Posterior vena cava (tissue), 2 donors: ENCODE data around the gene RAD51AP1. TPM values are rescaled to one million over a fixed set of nuclear protein-coding genes. Genes with fewer than 3 reads are reported as not detected.

ENCODE experiments used
- DNase-seq: peaks from one replicate; pipeline ENCODE4 v3.0.0-alpha.2; 2020; ENCODE audit warnings: low spot score
- intact Hi-C, 2 donors: fragments of 100-400 bp; cut with DNase I; formaldehyde crosslinking; loops; one replicate each; pipeline versions ENCODE4 v1.14.1 to v1.14.2; 2022 to 2023
- total RNA-seq, 2 donors: library from RNA; stranded (reverse); fragmentation: NEBNext Ultra II Directional; extraction: Animal tissue kit (Norgen Biotek cat#: 25700); gene quantifications; one replicate each; pipeline ENCODE4 v1.2.1, GENCODE V29; 2021
- donor health status: DM: yes; HTN: yes; CAD: no.
- donor health status: DM: yes; HTN: yes; CAD: no.

Gene RAD51AP1
- total RNA-seq, 2 donors from 2014 or later: 1.0 to 1.7 TPM

DNA sequence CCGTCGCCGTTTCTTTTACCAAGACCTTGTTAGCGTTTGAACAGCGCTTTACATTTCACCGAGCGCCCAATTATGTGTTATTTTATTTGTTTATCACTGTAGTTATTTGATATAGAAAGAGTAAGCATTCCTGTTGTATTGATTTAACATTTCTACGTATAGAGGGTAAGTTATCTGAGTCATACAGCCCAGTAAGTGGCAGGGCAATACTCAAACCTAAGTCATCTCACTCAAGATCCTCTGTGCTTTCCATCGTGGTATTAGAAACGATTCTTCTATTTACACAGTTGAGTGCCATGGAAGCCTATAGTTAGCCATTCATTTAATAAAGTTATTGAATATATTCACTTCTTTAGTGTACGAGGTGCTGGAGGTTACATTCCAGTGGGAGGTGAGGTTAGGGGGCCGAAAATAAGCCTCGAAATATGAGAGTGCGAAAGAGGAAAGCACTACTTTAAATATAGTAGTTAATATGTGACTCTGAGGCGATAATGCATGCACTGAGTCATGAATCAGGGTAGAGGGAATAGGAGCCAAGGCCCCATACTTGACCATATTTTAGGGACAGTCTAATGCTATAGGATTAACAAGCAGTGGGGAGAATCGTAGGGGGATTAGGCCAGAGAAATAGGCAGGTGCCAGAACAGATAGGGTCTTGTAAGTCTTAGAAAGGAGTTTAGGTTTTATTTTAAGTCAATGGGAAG is 629 bp downstream of the RAD51AP1 start:
- intact Hi-C loops: loop anchor here in 1 of 2 donors (10.0 kb wide), 1 partner anchor 185 kb away; no protein-coding TSS in a partner anchor

DNA sequence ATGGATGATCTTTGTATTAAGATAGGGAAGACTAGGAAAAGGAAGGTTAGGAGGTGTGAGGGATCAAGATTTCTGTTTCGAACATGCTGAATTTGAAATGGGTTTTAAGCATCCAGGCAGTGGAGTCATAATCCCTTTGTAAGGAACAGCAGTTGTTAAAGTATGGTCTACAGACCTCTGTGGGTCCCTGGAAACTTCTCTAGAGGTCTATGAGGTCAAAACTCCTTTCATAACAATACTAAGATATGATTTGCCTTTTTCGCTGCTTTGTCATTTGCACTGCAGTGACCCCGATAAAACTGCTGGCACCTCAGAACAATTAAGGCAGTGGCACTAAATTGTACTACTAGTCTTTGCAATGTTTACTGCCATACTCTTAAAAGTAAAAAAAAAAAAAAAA is 1.5 kb downstream of the RAD51AP1 start:
- intact Hi-C loops: no loop called here
- DNase-seq: no peak

More for the DNA sequence above, 629 bp downstream of the RAD51AP1 start:
- DNase-seq: no peak

DNA sequence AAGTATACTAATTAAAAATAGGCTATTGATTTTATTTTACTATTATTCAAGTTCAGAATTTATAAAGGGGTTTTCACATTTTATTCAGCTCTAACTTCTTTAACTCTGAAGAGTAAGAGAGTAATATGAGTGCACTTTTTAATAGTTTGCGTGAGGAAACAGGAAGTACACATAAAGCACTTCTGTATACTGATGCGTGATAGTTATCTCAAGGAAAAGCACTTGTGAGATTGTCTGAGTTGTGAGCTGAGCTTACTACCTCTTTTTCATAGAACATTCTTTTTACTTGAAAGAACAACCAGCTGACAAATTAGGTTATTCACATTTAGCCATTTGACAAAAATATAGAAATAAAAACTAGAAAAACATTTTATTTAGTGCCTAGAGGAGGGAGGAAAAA is 1.9 kb downstream of the RAD51AP1 start:
- no peak for DNase-seq
- intact Hi-C loops: no loop called here

DNA sequence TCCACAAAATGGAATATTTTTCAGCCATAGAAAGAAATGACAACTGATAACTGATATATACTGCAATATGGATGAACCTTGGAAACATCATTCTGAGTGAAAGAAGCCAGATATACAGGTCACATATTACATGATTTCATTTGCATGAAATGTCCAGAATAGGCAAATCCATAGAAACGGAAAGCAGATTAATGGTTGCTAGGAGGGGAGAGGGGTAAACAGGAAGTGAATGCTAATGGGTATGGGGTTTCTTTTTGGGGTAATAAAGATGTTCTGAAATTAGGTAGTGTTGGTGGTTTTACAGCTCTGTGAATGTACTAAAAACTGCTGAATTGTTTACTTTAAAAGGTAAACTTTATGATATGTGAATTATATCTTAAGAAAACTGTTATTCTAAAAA is 6.5 kb downstream of the RAD51AP1 start:
- DNase-seq: no peak

DNA sequence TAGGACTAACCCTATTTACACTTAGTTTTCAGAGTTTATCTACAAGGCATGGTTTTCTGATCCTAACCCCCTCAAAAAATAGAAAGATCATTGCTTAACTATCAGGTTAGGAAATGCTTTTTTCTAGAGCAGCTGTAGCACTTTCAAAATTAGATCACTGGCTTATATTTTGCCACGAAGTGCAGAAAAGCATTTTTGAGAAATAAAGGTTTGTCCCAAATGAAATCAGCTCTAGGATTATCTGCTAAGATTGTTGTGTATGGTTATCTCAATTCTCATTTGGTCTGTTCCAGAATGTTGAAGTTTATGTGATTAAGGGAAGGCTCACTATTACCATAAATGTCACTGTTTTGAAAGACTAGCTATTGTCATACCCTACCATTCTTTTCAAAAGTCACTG is 13.5 kb downstream of the RAD51AP1 start:
- intact Hi-C loops: no loop called here
- no peak for DNase-seq

More for the DNA sequence above, 6.5 kb downstream of the RAD51AP1 start:
- intact Hi-C loops: no loop called here

DNA sequence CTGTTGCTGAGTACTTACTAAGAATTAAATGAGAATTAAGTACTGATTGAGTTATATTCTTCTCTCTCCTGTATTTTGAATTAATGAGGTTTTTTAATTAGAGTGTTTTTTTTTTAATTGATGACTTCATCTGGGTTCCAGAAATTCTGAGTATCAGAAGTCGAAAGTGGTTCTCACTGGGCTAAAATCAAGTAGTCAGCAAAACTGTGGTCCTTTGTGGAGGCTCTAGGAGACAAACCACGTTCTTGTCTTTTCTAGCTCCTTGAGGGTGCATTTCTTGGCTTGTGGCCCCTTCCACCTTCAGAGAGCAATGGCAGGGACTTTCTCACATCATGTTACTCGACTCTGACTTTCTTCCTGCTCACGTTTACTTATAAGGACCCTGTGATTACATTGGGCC is 15.3 kb downstream of the RAD51AP1 start:
- DNase-seq: no peak
- intact Hi-C loops: no loop called here

DNA sequence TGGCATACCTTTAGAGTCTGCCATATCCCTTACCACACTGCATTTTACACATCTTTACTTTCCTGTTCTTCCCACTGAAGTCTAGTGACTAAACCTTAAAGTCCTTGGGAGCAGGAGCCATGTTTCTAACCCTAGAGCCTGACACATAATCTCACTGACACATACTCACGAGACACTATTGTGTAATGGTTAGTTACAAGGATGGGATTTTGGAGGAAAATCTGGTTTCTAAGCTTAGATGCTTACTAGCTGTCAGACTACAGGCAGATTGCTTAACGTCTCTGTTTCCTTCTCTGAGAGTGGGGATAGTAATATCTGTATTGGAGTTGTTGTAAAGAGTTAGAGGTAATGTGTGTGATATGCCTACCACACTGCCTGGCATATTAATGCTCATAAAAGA is 17.1 kb downstream of the RAD51AP1 start:
- intact Hi-C loops: no loop called here
- DNase-seq: no peak

DNA sequence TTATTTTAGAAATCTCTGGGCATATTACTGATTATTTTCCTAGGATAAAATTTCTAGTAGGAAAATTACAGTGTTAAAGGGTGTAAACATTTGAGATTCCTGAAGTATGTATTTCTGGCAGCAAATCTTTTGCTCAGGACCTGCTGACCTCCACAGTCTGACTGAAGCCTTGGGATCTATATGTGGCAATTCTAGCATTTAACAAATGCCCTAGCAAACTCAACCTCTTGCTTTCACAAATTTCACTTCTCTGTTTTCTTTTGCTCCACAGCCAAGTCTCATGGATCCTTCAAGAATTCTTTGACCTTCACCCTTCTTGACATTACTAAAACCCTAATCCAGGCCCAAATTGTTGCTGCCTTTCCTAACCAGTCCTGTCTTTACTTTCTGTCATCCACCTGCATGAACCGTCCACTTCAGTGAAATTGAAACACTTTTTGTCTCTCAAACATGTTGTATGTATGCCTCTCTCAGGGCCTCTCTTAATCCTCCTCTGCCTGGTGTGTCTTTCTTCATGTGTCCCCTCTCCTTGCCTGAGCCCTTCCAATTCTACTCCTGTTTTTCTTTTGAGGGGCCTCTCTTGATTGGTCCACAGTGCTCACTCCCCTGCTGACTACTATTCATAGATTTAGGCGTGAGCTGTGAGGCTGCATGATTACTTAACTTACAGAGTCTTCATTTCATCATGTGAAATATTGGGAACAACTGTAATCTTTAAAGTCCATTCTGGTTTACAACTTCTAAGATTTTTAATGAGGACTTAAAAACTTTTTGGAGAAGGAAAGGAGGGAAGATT is 18.2 kb downstream of the RAD51AP1 start:
- DNase-seq: no peak
- intact Hi-C loops: no loop called here

DNA sequence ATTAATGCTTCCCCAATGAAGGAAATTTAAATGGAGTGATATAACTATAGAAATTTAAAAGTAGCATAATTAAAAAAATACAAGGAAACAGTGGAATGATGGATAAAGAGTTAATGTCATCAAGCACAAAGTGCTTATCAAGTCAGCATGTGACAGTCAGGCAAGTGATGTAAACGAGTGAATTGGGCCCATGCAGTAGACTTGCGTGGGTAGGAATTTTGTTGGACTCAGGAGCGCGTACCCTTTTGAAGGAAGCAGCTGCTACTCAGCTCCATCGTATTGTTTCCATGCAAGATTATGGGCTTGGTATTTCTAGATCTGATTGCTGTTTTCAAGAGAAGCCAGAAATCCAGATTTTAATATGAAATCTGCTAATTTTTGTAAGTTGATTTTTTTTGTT is 18.9 kb downstream of the RAD51AP1 start:
- no peak for DNase-seq
- intact Hi-C loops: no loop called here

DNA sequence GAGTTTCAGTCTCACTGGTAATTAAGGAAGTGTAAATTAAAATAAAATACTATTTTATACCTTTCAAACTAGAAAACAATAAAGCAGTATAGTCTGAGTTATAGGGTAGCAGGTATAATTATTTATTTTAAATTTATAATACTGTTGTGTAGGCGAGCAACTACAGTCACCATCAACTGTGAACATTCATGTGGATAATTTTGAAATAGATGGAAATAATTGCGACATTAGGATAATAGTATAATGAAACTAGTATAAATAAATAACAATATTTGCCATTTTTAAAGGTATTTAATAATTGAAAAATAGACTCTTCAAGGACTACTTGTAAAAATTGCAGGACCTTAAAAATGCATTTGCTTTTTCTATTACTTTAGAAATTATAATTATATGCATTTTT is 19.5 kb downstream of the RAD51AP1 start:
- DNase-seq: no peak
- intact Hi-C loops: no loop called here

DNA sequence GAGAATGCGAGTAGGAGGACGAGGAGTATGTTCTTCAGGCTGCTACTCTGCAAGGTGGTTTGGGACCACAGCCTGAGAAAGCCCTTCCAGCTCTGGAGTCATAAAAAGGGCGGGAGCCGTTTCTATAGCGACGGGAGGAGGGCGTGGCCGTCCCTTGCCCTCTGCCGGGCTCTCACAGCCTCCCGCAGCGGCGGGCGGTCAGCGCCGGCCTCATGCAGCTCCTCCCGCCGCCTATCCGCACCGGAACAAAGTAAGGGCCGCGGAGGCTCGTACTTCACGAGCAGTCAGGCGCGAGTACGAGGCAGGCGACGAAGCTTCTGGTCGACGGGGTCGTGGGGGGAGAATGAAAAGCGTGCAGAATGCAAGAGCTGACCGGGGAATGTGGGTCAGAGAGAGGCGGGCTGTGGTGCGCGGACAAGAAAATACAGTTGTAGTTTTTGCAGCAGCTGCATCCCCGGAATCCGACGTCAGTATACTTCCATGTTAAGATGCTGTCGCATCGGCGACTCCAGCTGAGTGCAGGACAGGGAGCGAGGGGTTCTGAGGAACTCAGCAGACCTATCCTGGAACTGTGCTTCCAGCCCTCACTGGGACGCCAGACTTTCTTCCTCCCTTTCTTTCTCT is 23.5 kb downstream of the RAD51AP1 start, which contains the start of gene DYRK4:
Gene DYRK4, plus strand, starts transcription at position 175 of the 624 bp plus-strand sequence. Its CDS starts 38 bp downstream, at position 213.
- DNase-seq: peak; percentile 94
- intact Hi-C loops: no loop called here

DNA sequence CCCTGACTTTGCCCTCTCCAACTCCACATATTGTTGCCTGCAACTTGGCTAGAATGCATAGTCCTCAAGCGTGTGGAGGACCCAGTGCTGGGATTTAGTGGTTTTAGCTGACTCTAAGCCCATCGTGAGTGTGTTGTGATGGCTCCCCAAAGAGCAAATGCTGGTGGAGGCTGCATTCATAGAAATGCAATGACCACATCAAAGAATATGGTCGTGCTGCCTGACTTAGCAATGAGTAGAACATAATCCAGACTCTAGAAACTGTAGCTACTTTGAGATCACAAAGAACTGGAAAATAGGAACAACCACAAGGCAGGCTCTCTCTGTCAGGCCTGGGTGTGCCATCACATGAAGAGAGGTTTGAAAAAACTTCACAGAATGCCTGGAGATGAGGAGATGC is 24.6 kb downstream of the RAD51AP1 start:
- intact Hi-C loops: no loop called here
- DNase-seq: no peak

DNA sequence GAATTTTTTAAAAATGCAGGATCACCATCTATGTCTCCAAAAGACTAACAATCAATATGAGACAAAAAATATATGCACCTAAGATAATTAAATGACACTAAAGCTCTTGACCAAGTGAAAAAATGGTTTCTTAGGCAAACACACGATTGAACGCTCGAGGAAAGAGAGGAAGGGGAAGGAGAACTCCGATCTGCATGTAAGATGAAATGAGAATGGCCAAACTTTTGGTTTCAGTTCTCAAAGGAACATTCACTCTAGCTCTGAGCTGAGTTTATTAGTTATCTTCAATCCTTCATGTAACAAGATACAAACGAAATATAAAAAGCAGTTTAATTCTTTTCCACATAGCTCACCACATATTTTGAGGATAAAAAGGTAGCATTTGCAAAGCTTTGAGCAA is 26.1 kb downstream of the RAD51AP1 start:
- intact Hi-C loops: no loop called here
- no peak for DNase-seq

DNA sequence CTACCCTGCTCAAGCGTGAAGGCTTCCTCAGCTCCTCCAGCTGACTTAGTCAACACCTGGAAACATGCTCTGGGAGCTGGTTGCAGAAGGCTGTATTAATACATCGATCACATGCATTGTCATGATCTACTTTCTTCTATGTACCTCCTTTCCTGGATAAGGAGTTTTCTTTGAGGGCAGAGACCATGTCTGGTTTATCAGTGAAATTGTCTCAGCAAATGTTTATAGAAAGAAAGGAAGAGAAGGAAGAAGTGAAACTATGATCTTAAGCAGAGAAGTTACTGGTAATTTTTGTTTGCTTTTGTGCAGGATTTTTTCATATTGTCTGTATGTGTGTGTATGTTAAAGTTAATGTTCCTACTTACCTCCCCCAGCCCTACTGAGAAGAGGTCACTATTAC is 27.8 kb downstream of the RAD51AP1 start:
- intact Hi-C loops: no loop called here
- DNase-seq: no peak

DNA sequence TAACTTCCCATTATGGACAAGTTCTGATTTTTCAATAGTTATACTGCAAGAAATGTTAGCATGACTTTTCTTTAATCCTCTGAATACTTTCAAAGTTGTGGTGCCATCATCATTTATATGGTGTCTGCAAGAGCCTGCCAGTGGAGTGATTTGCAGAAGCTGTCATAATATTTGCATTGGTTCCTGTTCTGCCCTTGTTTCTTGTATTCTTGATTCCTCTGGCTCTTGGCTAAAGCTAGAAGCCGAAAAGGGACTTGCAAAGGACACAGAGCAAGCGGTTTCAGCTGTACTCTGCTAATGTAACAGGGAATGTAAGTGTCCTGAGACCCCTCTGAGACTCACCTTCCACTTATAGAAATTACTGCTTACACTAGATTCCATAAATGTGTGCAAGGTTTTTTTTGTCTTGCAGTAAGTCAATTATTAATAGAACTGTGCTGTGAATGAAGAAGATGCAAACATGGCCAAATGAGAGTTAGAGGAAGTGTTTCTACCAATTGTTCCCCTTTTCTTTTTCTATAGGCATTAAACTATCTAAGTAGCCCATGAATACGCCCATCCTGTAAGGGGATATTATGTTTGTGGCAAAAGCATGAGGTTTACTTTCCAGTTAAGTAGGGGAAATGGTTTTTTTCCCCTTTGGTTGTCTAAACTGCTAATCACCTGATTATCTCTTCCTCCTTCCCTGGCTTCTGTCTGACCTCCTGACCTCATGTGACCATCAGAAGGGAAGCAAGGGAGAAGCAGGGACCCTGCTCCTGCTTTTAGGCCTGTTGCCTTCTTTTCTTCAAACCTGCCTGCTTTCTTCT is 28.6 kb downstream of the RAD51AP1 start:
- intact Hi-C loops: no loop called here
- DNase-seq: no peak

DNA sequence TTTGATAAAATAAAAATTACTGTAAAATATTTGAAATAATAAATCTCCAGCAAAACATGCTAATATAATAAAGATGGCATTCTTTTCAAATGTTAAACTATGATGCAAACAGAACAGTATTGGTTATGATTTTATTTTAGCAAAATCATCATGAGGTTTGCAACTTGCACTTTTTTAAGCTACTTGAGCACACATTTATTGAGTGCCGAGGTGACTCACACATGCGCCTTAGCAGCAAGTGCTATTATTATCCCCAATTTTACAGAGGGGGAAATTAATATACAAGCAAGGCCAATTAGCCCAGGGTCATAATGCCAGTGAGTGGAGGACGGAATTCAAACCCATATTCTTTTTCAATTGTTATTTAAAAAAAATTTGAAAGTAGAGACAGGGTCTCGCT is 30.6 kb downstream of the RAD51AP1 start:
- intact Hi-C loops: no loop called here
- DNase-seq: no peak

DNA sequence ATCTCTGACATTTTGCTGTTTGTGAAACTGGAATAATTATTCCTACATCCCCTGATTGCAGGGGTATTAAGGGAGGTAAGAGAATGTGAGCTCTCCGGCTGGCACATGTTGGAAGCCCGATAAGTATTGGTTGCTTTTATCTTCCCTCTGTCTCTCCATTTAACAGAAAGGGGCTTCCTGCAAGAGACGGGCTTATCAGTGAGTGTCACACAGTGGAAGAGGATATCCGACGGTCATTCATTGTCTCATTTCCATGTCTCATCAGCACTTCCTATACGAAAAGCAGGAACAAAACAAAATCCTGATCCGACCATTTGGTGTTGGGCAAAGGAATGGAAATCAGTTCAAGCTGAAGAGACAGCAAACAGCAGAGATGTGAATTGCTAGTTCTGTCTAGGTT is 34.0 kb downstream of the RAD51AP1 start:
- DNase-seq: no peak
- intact Hi-C loops: no loop called here

DNA sequence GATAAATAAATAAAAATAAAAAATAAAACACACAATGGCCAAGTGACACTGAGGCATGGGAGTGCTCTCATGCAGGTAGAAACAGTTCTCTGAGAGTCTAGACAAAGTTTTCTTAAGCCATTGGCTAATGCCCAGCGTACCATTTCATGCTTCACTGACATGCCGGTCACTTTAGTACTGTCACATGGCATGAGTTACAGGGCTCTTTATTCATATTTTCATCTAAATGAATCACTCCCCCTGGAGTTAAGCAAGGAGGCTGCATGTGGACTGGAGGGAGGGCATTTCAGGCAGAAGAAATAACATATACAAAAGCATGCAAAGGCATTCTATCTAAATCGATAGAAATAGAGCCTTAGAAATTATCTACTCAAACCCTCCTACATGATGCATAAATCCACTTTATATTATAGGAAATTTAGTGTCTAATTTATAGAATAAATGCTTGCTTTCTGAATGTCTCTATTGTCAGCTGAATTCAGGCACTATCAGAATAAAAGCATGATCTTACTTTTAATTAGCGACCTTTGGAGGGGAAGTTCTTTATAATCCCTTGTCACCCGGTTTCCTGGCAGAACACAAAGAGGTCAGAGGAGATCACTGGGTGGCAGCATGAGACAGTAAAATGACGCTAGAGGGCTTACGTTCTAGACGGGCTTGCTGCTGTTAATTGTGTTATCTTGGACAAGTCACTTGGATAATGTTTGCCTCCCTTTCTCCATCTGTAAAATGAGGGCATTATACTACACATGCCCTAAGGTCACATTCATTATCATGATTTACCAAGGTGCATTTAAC is 40.8 kb downstream of the RAD51AP1 start:
- DNase-seq: no peak
- intact Hi-C loops: no loop called here

DNA sequence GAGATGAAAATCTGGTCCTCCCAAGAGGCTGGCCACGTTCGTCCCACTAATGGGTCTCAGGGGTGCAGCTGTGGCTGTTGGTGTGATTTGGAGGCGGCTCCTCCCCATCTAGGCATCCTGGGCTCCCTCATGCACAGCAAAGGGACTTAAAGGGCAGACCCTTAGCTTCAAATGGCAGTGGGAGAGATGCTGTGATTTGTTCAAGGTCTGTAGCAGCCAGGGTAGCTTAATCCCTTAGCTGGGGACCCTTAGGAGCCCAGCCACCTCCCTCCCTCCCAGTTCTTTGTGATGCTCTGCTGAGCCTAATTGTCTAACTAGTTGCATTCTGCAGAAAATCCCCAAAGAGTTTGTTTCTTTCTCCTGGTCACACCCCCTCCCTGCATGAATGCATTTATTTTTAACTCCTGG is 41.6 kb downstream of the RAD51AP1 start:
- intact Hi-C loops: no loop called here
- no peak for DNase-seq
